K562 (cell line): ENCODE measurements around the gene TFPT. TPM values are rescaled to one million over a fixed set of nuclear protein-coding genes. Genes with fewer than 3 reads are reported as not detected.
A peak's percentile ranks its signal among the peaks of the same experiment; 100 is the strongest.

Experiments used
- ATAC-seq: fragments of 200-7000 bp; cut with Tn5 transposase; 3 replicates; pipeline ENCODE4 v1.9.1; 2020; ENCODE audit warnings: moderate library complexity
- Bru-seq: library from RNA; stranded (reverse); fragments of 400-500 nt; gene quantifications from one replicate; lab custom pipeline; 2021; lab: Mats Ljungman, UMichigan
- BruChase-seq, 2 experiments: library from RNA; stranded (reverse); fragments of 400-500 nt; gene quantifications; one replicate each; lab custom pipeline; 2021; lab: Mats Ljungman, UMichigan
- BruUV-seq: library from RNA; stranded (reverse); fragments of 400-500 nt; replicated peaks from 2 replicates; lab custom pipeline; 2021; lab: Mats Ljungman, UMichigan
- CTCF ChIA-PET: fragments of 300-600 bp; formaldehyde crosslinking; extraction: SDS; loops from one replicate; lab custom pipeline; 2021; ENCODE audit warnings: low intra/inter-chr PET ratio; lab: Yijun Ruan, JAX
- POLR2A ChIA-PET: fragments of 300-600, 350-650 bp; sonication (Branson Sonifier 250); formaldehyde crosslinking; extraction: SDS; loops from one replicate; lab custom pipeline; 2021; ENCODE audit warnings: antibody characterized with exemption, inconsistent platforms; lab: Yijun Ruan, JAX
- DNase-seq, 4 experiments: peaks; one replicate each; pipeline versions ENCODE4 v3.0.0 to v3.0.0-alpha.2; 2011 to 2018; ENCODE audit warnings: low spot score in 3 of 4, mixed read lengths in 3 of 4; ENCODE audit errors: extremely low read depth in 1 of 4
- FAIRE-seq: peaks from 2 replicates; lab custom pipeline; 2011; peaks lifted over from hg19 to GRCh38; lab: Jason Lieb, UNC
- H2AFZ ChIP-seq: 2 replicates; pipeline ENCODE4 v1.6.0; 2011; ENCODE audit warnings: low read depth, low read length, control low read depth, inconsistent platforms
- H3K27ac ChIP-seq: fragments of 200-600 bp; 3 replicates; pipeline ENCODE4 v1.8.0; 2011; ENCODE audit warnings: low read depth, mild to moderate bottlenecking, control low read depth, inconsistent platforms, low read length, moderate library complexity, mixed read lengths; ENCODE audit errors: extremely low read depth
- H3K27me3 ChIP-seq, 2 experiments: fragments of 300-600 bp in 1 of 2; 2 replicates in 1 of 2; 3 replicates in 1 of 2; pipeline versions ENCODE4 v1.6.0 to v1.8.0; 2011; ENCODE audit warnings: inconsistent platforms in 2 of 2, low read length in 2 of 2, mild to moderate bottlenecking in 1 of 2, mixed read lengths in 1 of 2, moderate library complexity in 1 of 2; ENCODE audit not compliant: control insufficient read depth in 2 of 2, insufficient read depth in 2 of 2
- H3K36me3 ChIP-seq: fragments of 300-600 bp; 3 replicates; pipeline ENCODE4 v1.8.0; 2011; ENCODE audit warnings: mild to moderate bottlenecking, low read length, inconsistent platforms; ENCODE audit not compliant: control insufficient read depth, insufficient read depth
- H3K4me1 ChIP-seq, 2 experiments: fragments of 200-600 bp in 1 of 2; replicated peaks in 1 of 2; 2 replicates in 1 of 2; 3 replicates in 1 of 2; pipeline versions ENCODE4 v1.5.1 to v1.8.0; 2011; ENCODE audit warnings: inconsistent platforms in 2 of 2, low read length in 2 of 2, mild to moderate bottlenecking in 1 of 2, mixed read lengths in 1 of 2, moderate library complexity in 1 of 2; ENCODE audit not compliant: control insufficient read depth in 2 of 2, insufficient read depth in 2 of 2
- H3K4me2 ChIP-seq: 2 replicates; pipeline ENCODE4 v1.6.1; 2011; ENCODE audit warnings: low read length, control low read depth, inconsistent platforms, mixed read lengths; ENCODE audit not compliant: insufficient read depth
- H3K4me3 ChIP-seq: fragments of 200-600 bp; sonication (generic), shearing (Covaris generic); 2 replicates; pipeline ENCODE4 v1.5.1; 2016; ENCODE audit warnings: control low read depth, inconsistent platforms
- H3K79me2 ChIP-seq: fragments of 200-600 bp; 3 replicates; pipeline ENCODE4 v1.8.0; 2011; ENCODE audit warnings: low read length, inconsistent platforms; ENCODE audit not compliant: control insufficient read depth, insufficient read depth
- H3K9ac ChIP-seq, 2 experiments: 2 replicates each; pipeline versions ENCODE4 v1.6.0 to v1.6.1; 2011; ENCODE audit warnings: low read depth in 2 of 2, low read length in 2 of 2, control low read depth in 1 of 2, inconsistent platforms in 1 of 2, mild to moderate bottlenecking in 1 of 2, mixed read lengths in 1 of 2; ENCODE audit not compliant: insufficient read depth in 1 of 2
- H3K9me1 ChIP-seq: one replicate; pipeline ENCODE4 v1.6.0; 2011; ENCODE audit warnings: inconsistent platforms, mild to moderate bottlenecking, low read length, moderate library complexity; ENCODE audit not compliant: control insufficient read depth, insufficient read depth
- H3K9me3 ChIP-seq: replicated peaks from 2 replicates; pipeline ENCODE4 v1.5.1; 2011; ENCODE audit warnings: low read depth, low read length, inconsistent platforms; ENCODE audit not compliant: control insufficient read depth, insufficient read depth
- H4K20me1 ChIP-seq: replicated peaks from 2 replicates; pipeline ENCODE4 v1.6.1; 2011; ENCODE audit warnings: low read length, inconsistent platforms, mixed read lengths; ENCODE audit not compliant: control insufficient read depth, insufficient read depth
- ASH1L ChIP-seq: fragments of 450-650 bp; IDR thresholded peaks from 2 replicates; pipeline ENCODE4 v1.6.1; 2018; ENCODE audit warnings: borderline replicate concordance, mild to moderate bottlenecking, low read depth; ENCODE audit not compliant: partially characterized antibody
- ESRRB ChIP-seq: fragments of 250-450 bp; sonication (Bioruptor Pico); IDR thresholded peaks from 2 replicates; pipeline ENCODE4 v1.5.0; 2020; ENCODE audit warnings: mild to moderate bottlenecking, moderate library complexity, borderline replicate concordance
- FOXJ2 ChIP-seq: fragments of 200-800 bp; sonication (Bioruptor generic); IDR thresholded peaks from 2 replicates; pipeline ENCODE4 v1.6.1; 2016; ENCODE audit warnings: missing genetic modification characterization, missing compliant biosample characterization
- KAT7 ChIP-seq: sonication (generic); formaldehyde crosslinking; IDR thresholded peaks from 2 replicates; pipeline ENCODE4 v1.8.0; 2022; ENCODE audit warnings: missing genetic modification reagents, mild to moderate bottlenecking, borderline replicate concordance
- KDM2B ChIP-seq: fragments of 250-450 bp; sonication (Bioruptor Pico); IDR thresholded peaks from 2 replicates; pipeline ENCODE4 v1.8.0; 2021; ENCODE audit warnings: mild to moderate bottlenecking, moderate library complexity
- NELFE ChIP-seq: IDR thresholded peaks from 2 replicates; pipeline ENCODE4 v1.6.1; 2011; ENCODE audit warnings: mild to moderate bottlenecking; ENCODE audit not compliant: insufficient read depth, insufficient read length
- PCBP2 ChIP-seq: fragments of 200-400 bp; formaldehyde crosslinking; IDR thresholded peaks from 2 replicates; pipeline ENCODE4 v1.6.1; 2018; ENCODE audit warnings: low read length, low read depth, mild to moderate bottlenecking, moderate library complexity; ENCODE audit not compliant: poor library complexity, severe bottlenecking
- SMARCA5 ChIP-seq: fragments of 450-650 bp; IDR thresholded peaks from 2 replicates; pipeline ENCODE4 v1.6.1; 2016
- ZBTB34 ChIP-seq: fragments of 250-450 bp; sonication (Bioruptor Pico); IDR thresholded peaks from 2 replicates; pipeline ENCODE4 v1.8.0; 2021; ENCODE audit warnings: mild to moderate bottlenecking, moderate library complexity
- ZNF175 ChIP-seq: fragments of 200-800 bp; sonication (Bioruptor generic); IDR thresholded peaks from 2 replicates; pipeline ENCODE4 v1.6.1; 2016; ENCODE audit warnings: low read depth, mild to moderate bottlenecking, missing genetic modification characterization, missing compliant biosample characterization
- ZNF354B ChIP-seq: fragments of 250-450 bp; sonication (Bioruptor Pico); IDR thresholded peaks from 2 replicates; pipeline ENCODE4 v1.4.0; 2020
- ZNF586 ChIP-seq: fragments of 450-650 bp; formaldehyde crosslinking; conservative IDR thresholded peaks from 2 replicates; pipeline ENCODE4 v1.4.0; 2020; ENCODE audit warnings: mild to moderate bottlenecking, moderate library complexity
- WGBS: fragments of 100-300 bp; shearing (Covaris generic); methylation state at CpG from one replicate; pipeline ENCODE4 v1.1.6; 2016; ENCODE audit warnings: low coverage, mixed read lengths; ENCODE audit not compliant: insufficient coverage; ENCODE audit errors: missing lambda C conversion rate; 5-methylcytosine and 5-hydroxymethylcytosine counted together
- in situ Hi-C: fragments of 300-500 bp; cut with MboI; formaldehyde crosslinking; loops from 4 replicates; pipeline ENCODE4 v1.15.0; 2018; ENCODE audit warnings: inconsistent platforms, mixed read lengths
- intact Hi-C: fragments of 100-400 bp; cut with micrococcal nuclease; formaldehyde crosslinking; loops from 2 replicates; pipeline ENCODE4 v1.14.2; 2022
- long read RNA-seq, 3 experiments: library from polyadenylated mRNA in 2 of 3; library from RNA in 1 of 3; unstranded in 2 of 3; stranded (forward) in 1 of 3; transcript quantifications; one replicate each; pipeline ENCODE4 v2.0.0, GENCODE V29; 2019 to 2022
- polyA minus RNA-seq, 3 experiments: library from RNA; depleted of rRNA, polyadenylated mRNA; stranded (reverse); fragments of >200 nt; gene quantifications; 2 replicates each; pipeline ENCODE4 v1.2.3, GENCODE V29; 2011
- polyA plus RNA-seq, 8 experiments: library from polyadenylated mRNA; depleted of rRNA in 4 of 8; stranded (reverse) in 5 of 8; unstranded in 3 of 8; fragments of >200 nt; fragmentation: Nextera tagmentation in 2 of 8; fragmentation: Illumina TruSeq in 1 of 8; extraction: Ambion mirVana in 2 of 8; extraction: Trizol in 1 of 8; gene quantifications; 2 replicates each; pipeline versions ENCODE4 v1.2.1 to v1.2.3, GENCODE V29; 2011 to 2014; ENCODE audit warnings: inconsistent platforms in 1 of 8, missing spikeins in 1 of 8
- total RNA-seq, 7 experiments: library from RNA; depleted of rRNA in 6 of 7; stranded (reverse); fragments of >200 nt in 6 of 7; fragmentation: Illumina TruSeq in 2 of 7; extraction: Trizol in 2 of 7; gene quantifications; 2 replicates each; pipeline versions ENCODE4 v1.2.1 to v1.2.3, GENCODE V29; 2011 to 2021; ENCODE audit warnings: low replicate concordance in 1 of 7

TFPT gene, protein sequence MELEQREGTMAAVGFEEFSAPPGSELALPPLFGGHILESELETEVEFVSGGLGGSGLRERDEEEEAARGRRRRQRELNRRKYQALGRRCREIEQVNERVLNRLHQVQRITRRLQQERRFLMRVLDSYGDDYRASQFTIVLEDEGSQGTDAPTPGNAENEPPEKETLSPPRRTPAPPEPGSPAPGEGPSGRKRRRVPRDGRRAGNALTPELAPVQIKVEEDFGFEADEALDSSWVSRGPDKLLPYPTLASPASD
- total RNA-seq (2011; cell fraction: chromatin; rRNA removed; ENCODE audit: low replicate concordance) = 4.7 and 8.1 TPM in 2 replicates
- total RNA-seq (2011; cell fraction: nucleolus; rRNA removed) = 3.7 and 4.8 TPM in 2 replicates
- total RNA-seq (2011; cell fraction: nucleoplasm; rRNA removed) = 5.4 and 5.5 TPM in 2 replicates
- total RNA-seq (2014; rRNA removed) = 16.4 and 18.1 TPM in 2 replicates
- 3.7 and 5.5 TPM in 2 replicates for total RNA-seq (2014; rRNA removed; fragmentation: Illumina TruSeq; extraction: Trizol)
- 14.4 and 14.9 TPM in 2 replicates for total RNA-seq (2015; rRNA removed; fragmentation: Illumina TruSeq; extraction: Trizol)
- 12.3 and 15.0 TPM in 2 replicates for total RNA-seq (2021)
- 4.9 and 5.8 TPM in 2 replicates for polyA plus RNA-seq (2011; rRNA removed)
- 6.6 and 10.5 TPM in 2 replicates for polyA plus RNA-seq (2011; cell fraction: cytosol; rRNA removed)
- 3.6 and 5.1 TPM in 2 replicates for polyA plus RNA-seq (2011; cell fraction: nucleus; rRNA removed)
- 12.2 and 16.4 TPM in 2 replicates for polyA plus RNA-seq (2012)
- polyA plus RNA-seq (2014; fragmentation: Illumina TruSeq; extraction: Trizol) = 9.2 and 13.3 TPM in 2 replicates
- 1 to 10 TPM in 1 of 2 experiments, under 1 TPM in 1; 0.72 to 1.6 TPM for polyA plus RNA-seq (2014; fragmentation: Nextera tagmentation; extraction: Ambion mirVana)
- polyA plus RNA-seq (2014; rRNA removed) = 15.9 and 16.2 TPM in 2 replicates
- polyA minus RNA-seq (2011; rRNA and poly(A)+ RNA removed) = 1.3 and 2.2 TPM in 2 replicates
- polyA minus RNA-seq (2011; cell fraction: cytosol; rRNA and poly(A)+ RNA removed) = 6.0 TPM in 2 replicates
- polyA minus RNA-seq (2011; cell fraction: nucleus; rRNA and poly(A)+ RNA removed) = 1.1 and 3.6 TPM in 2 replicates
- Bru-seq, nascent RNA = percentile 59 among the genes with signal in this experiment
- percentile 59 among the genes with signal in this experiment for BruChase-seq, experiment 1, labeled RNA remaining after a 2-hour chase
- BruChase-seq, experiment 2, labeled RNA remaining after a 6-hour chase = percentile 63 among the genes with signal in this experiment
- long read RNA-seq, experiment 1, transcript TFPT-203 (6 exons, 1,205 nt) = major isoform, 18 of 28 reads
- long read RNA-seq, experiment 1, partial matches to known transcripts = 6 of 28 reads
- long read RNA-seq, experiment 1, other reads (novel, unspliced or antisense) = 4 of 28 reads
- long read RNA-seq, experiment 2, transcript TFPT-203 (6 exons, 1,205 nt) = major isoform, 14 of 20 reads
- long read RNA-seq, experiment 2, partial matches to known transcripts = 1 of 20 reads
- long read RNA-seq, experiment 2, other reads (novel, unspliced or antisense) = 4 of 20 reads
- long read RNA-seq, experiment 3, transcript TFPT-203 (6 exons, 1,205 nt) = major isoform, 6 of 7 reads
- long read RNA-seq, experiment 3, partial matches to known transcripts = 0 of 7 reads
- long read RNA-seq, experiment 3, other reads (novel, unspliced or antisense) = 0 of 7 reads

DNA sequence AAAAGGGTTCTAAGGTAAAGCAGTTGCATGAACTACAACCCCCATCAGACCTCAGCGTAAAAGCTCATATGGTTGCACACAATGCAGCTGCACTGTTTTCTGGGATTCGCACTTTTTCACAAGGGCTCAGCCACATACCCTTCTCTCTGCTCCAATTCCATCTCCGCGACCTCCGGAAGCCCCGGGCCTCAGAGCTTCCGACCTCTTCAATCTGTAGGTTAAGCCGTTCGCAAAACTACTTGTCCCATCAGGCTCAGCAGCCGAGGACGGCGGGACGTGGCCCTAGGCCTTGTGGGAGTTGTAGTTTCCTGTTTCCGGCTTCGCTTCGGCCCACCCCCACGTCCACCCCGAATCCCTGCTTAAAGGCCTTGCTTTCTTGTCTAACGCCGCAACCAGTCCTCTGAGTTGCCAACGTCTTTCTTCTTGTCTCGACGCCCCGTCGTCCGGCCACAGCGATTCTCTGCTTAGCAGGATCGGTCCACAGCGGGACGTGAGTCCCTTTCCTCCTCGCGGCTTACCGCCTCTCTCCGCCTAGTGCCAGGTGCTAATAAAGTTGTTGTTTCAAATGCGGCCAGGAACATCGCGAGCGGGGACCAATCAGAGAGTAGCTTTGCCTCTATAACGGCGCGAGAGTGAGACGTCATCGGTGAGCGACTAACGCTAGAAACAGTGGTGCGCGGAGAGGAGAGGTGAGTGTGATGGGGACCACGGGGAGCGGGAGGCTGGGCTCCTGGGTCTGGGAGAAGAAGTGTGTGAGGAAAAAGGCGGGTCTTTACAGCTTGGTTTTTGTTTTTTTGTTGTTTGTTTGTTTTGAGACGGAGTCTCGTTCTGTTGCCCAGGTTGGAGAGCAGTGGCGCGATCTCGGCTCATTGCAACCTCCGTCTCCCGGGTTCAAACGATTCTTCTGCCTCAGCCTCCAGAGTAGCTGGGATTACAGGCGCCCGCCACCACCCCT is at the start of gene TFPT, which contains the start of gene PRPF31:
Gene TFPT (minus strand): TSS at position 549 of the 955 bp plus-strand sequence. CDS start 388 bp downstream, at position 161.
Gene PRPF31 (plus strand): TSS at position 646 of the 955 bp plus-strand sequence. CDS start 2,525 bp downstream, outside the sequence.
- H3K4me1 ChIP-seq = peaks cover 3 to 15% of the 10 kb centered on the region in 2 experiments; a peak in 3 of 5 replicates
- CTCF ChIA-PET = interaction anchor here (1.2 kb wide), 1 partner anchor 13 kb away, joined by 3 read pairs; no protein-coding TSS in a partner anchor
- BruUV-seq = TSS peak; percentile 92
- no peak for TF ChIP-seq ZNF354B (CRISPR knock-in tag)
- TF ChIP-seq ZBTB34 = no peak
- no peak for TF ChIP-seq PCBP2
- TF ChIP-seq KAT7 = peak; percentile 95; the same call in 1 of the 2 replicates
- TF ChIP-seq ESRRB = no peak
- TF ChIP-seq NELFE = no peak
- TF ChIP-seq ZNF586 (CRISPR knock-in tag) = no peak
- no peak; the same call in 1 of the 2 replicates for TF ChIP-seq KDM2B (CRISPR knock-in tag)
- peak; percentile 78 for TF ChIP-seq FOXJ2 (tag)
- no peak for TF ChIP-seq SMARCA5
- TF ChIP-seq ZNF175 = peak; percentile 86
- TF ChIP-seq ASH1L = peak; percentile 82

More for the DNA sequence above, at the start of gene TFPT, which contains the start of gene PRPF31:
- Histone ChIP-seq H4K20me1 (no peaks in the 10 kb centered on the region), H3K4me3 (peak within 1 kb of the TSS; percentile 78), H3K79me2 (peaks cover 34% of the 10 kb centered on the region), H3K27me3 (no peaks in the 10 kb centered on the region), H2AFZ (peak within 1 kb of the TSS; percentile 99), H3K9ac (peak within 1 kb of the TSS; percentile 92 to 93), H3K9me3 (no peaks in the 10 kb centered on the region), H3K9me1 (peaks cover 3% of the 10 kb centered on the region), H3K4me2 (peak within 1 kb of the TSS; percentile 99), H3K36me3 (peaks cover 44% of the 10 kb centered on the region; the same call in 2 of the 3 replicates), H3K27ac (peak within 1 kb of the TSS; percentile 93)
- FAIRE-seq = peak; percentile 99
- WGBS = under 1% methylated on average over 60 of the region's 60 CpGs
- DNase-seq = peak; percentile 96 to 99 (median 98)
- peak; percentile 97 for ATAC-seq
- POLR2A ChIA-PET = interaction anchor here (0.6 to 2.0 kb wide), 15 partner anchors 9 to 87 kb away, joined by 3 to 14 read pairs (median 5); partner anchors contain the start of genes CNOT3, LENG1, NDUFA3 and OSCAR
- intact Hi-C loops = loop anchor here (1.0 kb wide), 1 partner anchor 22 kb away; the partner anchor contains the start of gene CNOT3
- in situ Hi-C loops = no loop called here
